GM12878 (cell line): ENCODE measurements around the gene ZNF334. TPM values are rescaled to one million over a fixed set of nuclear protein-coding genes. Genes with fewer than 3 reads are reported as not detected.

Experiments
- ATAC-seq: fragments of 200-7000 bp; cut with Tn5 transposase; 3 replicates; pipeline ENCODE4 v1.9.1; 2020; ENCODE audit warnings: mild to moderate bottlenecking, moderate library complexity
- BruUV-seq: library from RNA; stranded (reverse); fragments of 400-500 nt; replicated peaks from 2 replicates; lab custom pipeline; 2021; lab: Mats Ljungman, UMichigan
- CTCF ChIA-PET: fragments of 300-600 bp; sonication (Branson Sonifier 250); formaldehyde crosslinking; extraction: SDS; loops from one replicate; lab custom pipeline; 2021; ENCODE audit warnings: inconsistent platforms; lab: Yijun Ruan, JAX
- POLR2A ChIA-PET: fragments of 350-600 bp; formaldehyde crosslinking; extraction: SDS; loops from one replicate; lab custom pipeline; 2021; ENCODE audit warnings: inconsistent platforms; lab: Charles Lee
- RAD21 ChIA-PET: fragments of 300-600 bp; sonication (Branson Sonifier 250); formaldehyde crosslinking; loops from one replicate; lab custom pipeline; 2023; ENCODE audit warnings: antibody characterized with exemption; ENCODE audit not compliant: unreplicated experiment; lab: Charles Lee
- SMC1A ChIA-PET: fragments of 300-600 bp; sonication (Branson Sonifier 250); formaldehyde crosslinking; loops from one replicate; lab custom pipeline; 2023; ENCODE audit not compliant: unreplicated experiment, uncharacterized antibody; lab: Charles Lee
- DNase-seq: peaks from one replicate; pipeline ENCODE4 v3.0.0-alpha.2; 2011; ENCODE audit warnings: low read depth, low spot score
- FAIRE-seq: peaks from 3 replicates; lab custom pipeline; 2011; peaks lifted over from hg19 to GRCh38; lab: Jason Lieb, UNC
- H2AFZ ChIP-seq: 2 replicates; pipeline ENCODE4 v1.6.0; 2011; ENCODE audit warnings: low read depth, low read length, control low read depth; ENCODE audit not compliant: control insufficient read depth
- H3K27ac ChIP-seq: 2 replicates; pipeline ENCODE4 v1.5.1; 2011; ENCODE audit warnings: control low read depth; ENCODE audit not compliant: control insufficient read depth, insufficient read depth
- H3K27me3 ChIP-seq, 2 experiments: replicated peaks in 1 of 2; 2 replicates each; pipeline versions ENCODE4 v1.6.0 to v1.6.1; 2011; ENCODE audit warnings: low read length in 1 of 2; ENCODE audit not compliant: control insufficient read depth in 2 of 2, insufficient read depth in 2 of 2
- H3K36me3 ChIP-seq, 2 experiments: 2 replicates each; pipeline ENCODE4 v1.5.1; 2011; ENCODE audit warnings: low read length in 1 of 2; ENCODE audit not compliant: control insufficient read depth in 2 of 2, insufficient read depth in 2 of 2
- H3K4me1 ChIP-seq: 2 replicates; pipeline ENCODE4 v1.6.1; 2011; ENCODE audit warnings: mild to moderate bottlenecking, low read length, moderate library complexity, mixed read lengths; ENCODE audit not compliant: control insufficient read depth, insufficient read depth
- H3K4me2 ChIP-seq: 2 replicates; pipeline ENCODE4 v1.6.0; 2011; ENCODE audit warnings: control low read depth; ENCODE audit not compliant: control insufficient read depth, insufficient read depth
- H3K4me3 ChIP-seq: fragments of 200-600 bp; sonication (generic); 2 replicates; pipeline ENCODE4 v1.5.1; 2016
- H3K79me2 ChIP-seq: 2 replicates; pipeline ENCODE4 v1.6.0; 2011; ENCODE audit warnings: low read length; ENCODE audit not compliant: control insufficient read depth, insufficient read depth
- H3K9ac ChIP-seq: 2 replicates; pipeline ENCODE4 v1.8.0; 2011; ENCODE audit warnings: low read length, control low read depth, mixed read lengths; ENCODE audit not compliant: control insufficient read depth, insufficient read depth
- H3K9me3 ChIP-seq: replicated peaks from 3 replicates; pipeline ENCODE4 v1.5.1; 2011; ENCODE audit warnings: mild to moderate bottlenecking, low read length; ENCODE audit not compliant: control insufficient read depth, insufficient read depth
- H4K20me1 ChIP-seq: 2 replicates; pipeline ENCODE4 v1.6.0; 2011; ENCODE audit not compliant: control insufficient read depth, insufficient read depth
- BRCA1 ChIP-seq: IDR thresholded peaks from 2 replicates; pipeline ENCODE4 v1.6.1; 2011; ENCODE audit warnings: low read depth, low read length, improper control_type of control experiment
- CBX5 ChIP-seq: sonication (generic); IDR thresholded peaks from 2 replicates; pipeline ENCODE4 v1.6.1; 2016; ENCODE audit warnings: low read depth, moderate library complexity, mild to moderate bottlenecking, inconsistent platforms
- ESRRA ChIP-seq: IDR thresholded peaks from 2 replicates; pipeline ENCODE4 v1.6.1; 2012; ENCODE audit warnings: mild to moderate bottlenecking, low read length, improper control_type of control experiment
- HCFC1 ChIP-seq: fragments of 150-350 bp; IDR thresholded peaks from 2 replicates; pipeline ENCODE4 v1.6.1; 2014; ENCODE audit warnings: low read length
- LARP7 ChIP-seq: fragments of 450-650 bp; IDR thresholded peaks from 2 replicates; pipeline ENCODE4 v1.6.1; 2017; ENCODE audit warnings: mild to moderate bottlenecking
- NBN ChIP-seq: fragments of 450-650 bp; IDR thresholded peaks from 2 replicates; pipeline ENCODE4 v1.6.1; 2016
- RELA ChIP-seq: fragments of 450-650 bp; IDR thresholded peaks from 2 replicates; pipeline ENCODE4 v1.8.0; 2014; ENCODE audit warnings: borderline replicate concordance; ENCODE audit not compliant: partially characterized antibody
- SMAD5 ChIP-seq: IDR thresholded peaks from 2 replicates; pipeline ENCODE4 v1.6.1; 2016; ENCODE audit warnings: antibody characterized with exemption, low read depth
- SPI1 ChIP-seq: IDR thresholded peaks from 2 replicates; pipeline ENCODE4 v1.6.1; 2011; ENCODE audit warnings: low read depth, mild to moderate bottlenecking, low read length, moderate library complexity, borderline replicate concordance; ENCODE audit not compliant: insufficient read depth
- STAT3 ChIP-seq: IDR thresholded peaks from 2 replicates; pipeline ENCODE4 v1.6.1; 2011; ENCODE audit warnings: low read depth, low read length, improper control_type of control experiment
- TAF1 ChIP-seq: IDR thresholded peaks from 2 replicates; pipeline ENCODE4 v1.6.1; 2011; ENCODE audit warnings: mild to moderate bottlenecking, low read depth, low read length, borderline replicate concordance
- ZNF217 ChIP-seq: fragments of 450-650 bp; IDR thresholded peaks from 2 replicates; pipeline ENCODE4 v1.6.1; 2017; ENCODE audit warnings: antibody characterized with exemption, mild to moderate bottlenecking
- ZNF622 ChIP-seq: fragments of 450-650 bp; IDR thresholded peaks from 2 replicates; pipeline ENCODE4 v1.6.1; 2017; ENCODE audit warnings: mild to moderate bottlenecking, inconsistent platforms
- WGBS: methylation state at CpG from one replicate; pipeline ENCODE4 v1.1.6; 2016; ENCODE audit warnings: low lambda C conversion rate; ENCODE audit not compliant: insufficient replicate concordance, insufficient coverage; ENCODE audit errors: missing lambda C conversion rate; 5-methylcytosine and 5-hydroxymethylcytosine counted together
- in situ Hi-C: fragments of 300-500 bp; cut with MboI; formaldehyde crosslinking; loops from 9 replicates; pipeline ENCODE4 v1.14.3; 2018; ENCODE audit warnings: mixed read lengths
- intact Hi-C: fragments of 100-400 bp; cut with micrococcal nuclease; formaldehyde crosslinking; loops from one replicate; pipeline ENCODE4 v1.14.2; 2022; ENCODE audit not compliant: unreplicated experiment
- polyA plus RNA-seq, 11 experiments: library from polyadenylated mRNA; depleted of rRNA in 4 of 11; unstranded in 6 of 11; stranded (reverse) in 5 of 11; fragments of >200 nt; fragmentation: Nextera tagmentation in 4 of 11; fragmentation: Illumina TruSeq in 1 of 11; extraction: Ambion mirVana in 4 of 11; extraction: Trizol in 1 of 11; gene quantifications; 1 replicate in 1 of 11; 2 replicates in 10 of 11; pipeline versions ENCODE4 v1.2.1 to v1.2.3, GENCODE V29; 2011 to 2016; ENCODE audit warnings: inconsistent platforms in 2 of 11, missing spikeins in 2 of 11, low read depth in 1 of 11
- total RNA-seq, 4 experiments: library from RNA; depleted of rRNA in 3 of 4; stranded (reverse); fragments of >200 nt in 3 of 4; fragmentation: Illumina TruSeq in 1 of 4; extraction: Trizol in 1 of 4; gene quantifications; 2 replicates each; pipeline versions ENCODE4 v1.2.1 to v1.2.3, GENCODE V29; 2013 to 2021
- TF ChIP-seq, protein P1 (sequence below): IDR thresholded peaks from 2 replicates; pipeline ENCODE4 v1.6.1; 2012; ENCODE audit warnings: low read length, inconsistent platforms
- TF ChIP-seq, protein P2 (sequence below): IDR thresholded peaks from 2 replicates; pipeline ENCODE4 v1.6.1; 2011; ENCODE audit warnings: low read depth, mild to moderate bottlenecking, low read length, moderate library complexity, borderline replicate concordance; ENCODE audit errors: extremely low read depth
- TF ChIP-seq, protein P3 (sequence below): IDR thresholded peaks from 2 replicates; pipeline ENCODE4 v1.6.1; 2012; ENCODE audit warnings: low read depth, low read length, improper control_type of control experiment
- TF ChIP-seq, protein P4 (sequence below): fragments of 450-650 bp; IDR thresholded peaks from 2 replicates; pipeline ENCODE4 v1.6.1; 2016; ENCODE audit warnings: mild to moderate bottlenecking, moderate library complexity, borderline replicate concordance

ZNF334 gene
- total and polyA plus RNA-seq, 10 of the 15 experiments (the other 5 are each of a cell fraction or from before 2014, with no cell fraction given): 0.08 to 2.0 (median 1.2) TPM

DNA sequence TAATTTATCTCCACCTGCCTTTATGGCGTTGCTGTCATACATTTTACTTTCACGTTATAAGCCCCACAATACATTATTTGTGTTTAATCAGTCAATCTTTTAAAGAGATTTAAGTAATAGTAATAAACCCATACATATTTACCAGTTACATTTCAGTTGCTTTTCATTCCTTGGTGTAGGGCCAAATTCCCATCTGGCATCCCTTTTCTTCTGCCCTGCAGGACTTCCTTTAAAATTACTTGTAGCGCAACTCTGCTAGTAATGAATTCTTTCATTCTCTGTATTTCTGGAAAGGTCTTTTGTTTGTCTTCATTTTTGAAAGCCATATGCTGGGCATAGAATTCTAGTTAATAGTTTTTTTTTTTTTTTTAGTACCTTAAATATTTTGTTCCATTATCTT lies 24.9 kb downstream of the ZNF334 start:
- H3K9me3 ChIP-seq: no peaks in the 10 kb centered on the region
- no peak for ATAC-seq
- DNase-seq: no peak
- H3K36me3 ChIP-seq: no peaks in the 10 kb centered on the region
- ChIA-PET SMC1A (no interaction called here), POLR2A (no interaction called here), RAD21 (no interaction called here), CTCF (interaction anchor here (1.6 to 2.0 kb wide), 2 partner anchors 9 to 474 kb away, joined by 3 to 5 read pairs; no protein-coding TSS in a partner anchor)
- no peaks in the 10 kb centered on the region for H4K20me1 ChIP-seq
- in situ Hi-C loops: no loop called here
- no TSS peak for BruUV-seq
- no peak overlapping the region for H3K4me3 ChIP-seq
- H3K9ac ChIP-seq: no peak overlapping the region
- H3K79me2 ChIP-seq: no peaks in the 10 kb centered on the region
- no peaks in the 10 kb centered on the region; a peak in 1 of 4 replicates for H3K27me3 ChIP-seq
- H3K4me1 ChIP-seq: no peaks in the 10 kb centered on the region
- no peak overlapping the region for H3K27ac ChIP-seq
- no peak overlapping the region for H2AFZ ChIP-seq
- H3K4me2 ChIP-seq: no peak overlapping the region
- FAIRE-seq: no peak
- WGBS: 38% methylated on average over 3 of the region's 3 CpGs
- intact Hi-C loops: no loop called here
- TF ChIP-seq NBN (no peak), ZNF217 (no peak), CBX5 (no peak), BRCA1 (no peak), STAT3 (no peak), LARP7 (no peak), ESRRA (no peak), TAF1 (no peak), ZNF622 (no peak), HCFC1 (no peak), RELA (no peak), SPI1 (no peak), SMAD5 (no peak)
- TF ChIP-seq, protein P1, sequence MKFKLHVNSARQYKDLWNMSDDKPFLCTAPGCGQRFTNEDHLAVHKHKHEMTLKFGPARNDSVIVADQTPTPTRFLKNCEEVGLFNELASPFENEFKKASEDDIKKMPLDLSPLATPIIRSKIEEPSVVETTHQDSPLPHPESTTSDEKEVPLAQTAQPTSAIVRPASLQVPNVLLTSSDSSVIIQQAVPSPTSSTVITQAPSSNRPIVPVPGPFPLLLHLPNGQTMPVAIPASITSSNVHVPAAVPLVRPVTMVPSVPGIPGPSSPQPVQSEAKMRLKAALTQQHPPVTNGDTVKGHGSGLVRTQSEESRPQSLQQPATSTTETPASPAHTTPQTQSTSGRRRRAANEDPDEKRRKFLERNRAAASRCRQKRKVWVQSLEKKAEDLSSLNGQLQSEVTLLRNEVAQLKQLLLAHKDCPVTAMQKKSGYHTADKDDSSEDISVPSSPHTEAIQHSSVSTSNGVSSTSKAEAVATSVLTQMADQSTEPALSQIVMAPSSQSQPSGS: no peak
- TF ChIP-seq, protein P2, sequence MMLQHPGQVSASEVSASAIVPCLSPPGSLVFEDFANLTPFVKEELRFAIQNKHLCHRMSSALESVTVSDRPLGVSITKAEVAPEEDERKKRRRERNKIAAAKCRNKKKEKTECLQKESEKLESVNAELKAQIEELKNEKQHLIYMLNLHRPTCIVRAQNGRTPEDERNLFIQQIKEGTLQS: no peak
- TF ChIP-seq, protein P3, sequence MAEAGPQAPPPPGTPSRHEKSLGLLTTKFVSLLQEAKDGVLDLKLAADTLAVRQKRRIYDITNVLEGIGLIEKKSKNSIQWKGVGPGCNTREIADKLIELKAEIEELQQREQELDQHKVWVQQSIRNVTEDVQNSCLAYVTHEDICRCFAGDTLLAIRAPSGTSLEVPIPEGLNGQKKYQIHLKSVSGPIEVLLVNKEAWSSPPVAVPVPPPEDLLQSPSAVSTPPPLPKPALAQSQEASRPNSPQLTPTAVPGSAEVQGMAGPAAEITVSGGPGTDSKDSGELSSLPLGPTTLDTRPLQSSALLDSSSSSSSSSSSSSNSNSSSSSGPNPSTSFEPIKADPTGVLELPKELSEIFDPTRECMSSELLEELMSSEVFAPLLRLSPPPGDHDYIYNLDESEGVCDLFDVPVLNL: no peak
- TF ChIP-seq, protein P4, sequence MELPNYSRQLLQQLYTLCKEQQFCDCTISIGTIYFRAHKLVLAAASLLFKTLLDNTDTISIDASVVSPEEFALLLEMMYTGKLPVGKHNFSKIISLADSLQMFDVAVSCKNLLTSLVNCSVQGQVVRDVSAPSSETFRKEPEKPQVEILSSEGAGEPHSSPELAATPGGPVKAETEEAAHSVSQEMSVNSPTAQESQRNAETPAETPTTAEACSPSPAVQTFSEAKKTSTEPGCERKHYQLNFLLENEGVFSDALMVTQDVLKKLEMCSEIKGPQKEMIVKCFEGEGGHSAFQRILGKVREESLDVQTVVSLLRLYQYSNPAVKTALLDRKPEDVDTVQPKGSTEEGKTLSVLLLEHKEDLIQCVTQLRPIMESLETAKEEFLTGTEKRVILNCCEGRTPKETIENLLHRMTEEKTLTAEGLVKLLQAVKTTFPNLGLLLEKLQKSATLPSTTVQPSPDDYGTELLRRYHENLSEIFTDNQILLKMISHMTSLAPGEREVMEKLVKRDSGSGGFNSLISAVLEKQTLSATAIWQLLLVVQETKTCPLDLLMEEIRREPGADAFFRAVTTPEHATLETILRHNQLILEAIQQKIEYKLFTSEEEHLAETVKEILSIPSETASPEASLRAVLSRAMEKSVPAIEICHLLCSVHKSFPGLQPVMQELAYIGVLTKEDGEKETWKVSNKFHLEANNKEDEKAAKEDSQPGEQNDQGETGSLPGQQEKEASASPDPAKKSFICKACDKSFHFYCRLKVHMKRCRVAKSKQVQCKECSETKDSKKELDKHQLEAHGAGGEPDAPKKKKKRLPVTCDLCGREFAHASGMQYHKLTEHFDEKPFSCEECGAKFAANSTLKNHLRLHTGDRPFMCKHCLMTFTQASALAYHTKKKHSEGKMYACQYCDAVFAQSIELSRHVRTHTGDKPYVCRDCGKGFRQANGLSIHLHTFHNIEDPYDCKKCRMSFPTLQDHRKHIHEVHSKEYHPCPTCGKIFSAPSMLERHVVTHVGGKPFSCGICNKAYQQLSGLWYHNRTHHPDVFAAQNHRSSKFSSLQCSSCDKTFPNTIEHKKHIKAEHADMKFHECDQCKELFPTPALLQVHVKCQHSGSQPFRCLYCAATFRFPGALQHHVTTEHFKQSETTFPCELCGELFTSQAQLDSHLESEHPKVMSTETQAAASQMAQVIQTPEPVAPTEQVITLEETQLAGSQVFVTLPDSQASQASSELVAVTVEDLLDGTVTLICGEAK: no peak
